GM19193 (cell line): ENCODE results near the gene CXCL14.

Experiments used
- POLR2A ChIP-seq: IDR thresholded peaks from 4 replicates; pipeline ENCODE4 v1.6.1; 2011; ENCODE audit not compliant: insufficient read depth, insufficient read length; ENCODE audit errors: extremely low read depth

CXCL14 gene, protein sequence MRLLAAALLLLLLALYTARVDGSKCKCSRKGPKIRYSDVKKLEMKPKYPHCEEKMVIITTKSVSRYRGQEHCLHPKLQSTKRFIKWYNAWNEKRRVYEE

GRCh38 chr5:135578685-135579341, at the start of gene CXCL14:
Gene CXCL14, minus strand, starts transcription at chr5:135578991. Its CDS starts 213 bp downstream, at chr5:135578778.
- no peak for TF ChIP-seq POLR2A

DNA sequence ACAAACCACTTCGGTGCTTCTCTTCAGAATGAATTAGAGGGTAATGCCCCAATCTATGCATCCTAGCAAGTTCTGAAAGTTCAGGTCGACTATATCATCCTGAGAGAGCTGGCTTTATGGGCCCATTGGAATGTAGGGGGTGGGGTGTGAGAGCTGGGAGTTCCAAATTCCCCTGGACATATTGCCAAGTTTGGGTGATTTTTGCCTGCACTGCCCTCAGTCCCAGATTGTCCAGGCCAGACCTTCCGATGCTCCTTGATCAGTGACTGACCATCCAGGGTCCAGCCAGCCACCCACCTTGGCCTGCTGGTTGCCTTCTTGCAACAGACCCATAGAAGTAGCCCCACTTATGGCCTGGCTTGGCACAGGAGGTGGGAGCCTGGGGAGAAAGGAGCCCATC, 47.8 kb upstream of the CXCL14 start:
- no peak for TF ChIP-seq POLR2A

- TF ChIP-seq POLR2A = no peak
These were observed 47.2 kb upstream of the CXCL14 start for GRCh38 chr5:135625961-135626360.

- no peak for TF ChIP-seq POLR2A
These were observed 46.7 kb upstream of the CXCL14 start for GRCh38 chr5:135625486-135625885.

GRCh38 chr5:135625061-135625460, 46.3 kb upstream of the CXCL14 start:
- TF ChIP-seq POLR2A = no peak

DNA sequence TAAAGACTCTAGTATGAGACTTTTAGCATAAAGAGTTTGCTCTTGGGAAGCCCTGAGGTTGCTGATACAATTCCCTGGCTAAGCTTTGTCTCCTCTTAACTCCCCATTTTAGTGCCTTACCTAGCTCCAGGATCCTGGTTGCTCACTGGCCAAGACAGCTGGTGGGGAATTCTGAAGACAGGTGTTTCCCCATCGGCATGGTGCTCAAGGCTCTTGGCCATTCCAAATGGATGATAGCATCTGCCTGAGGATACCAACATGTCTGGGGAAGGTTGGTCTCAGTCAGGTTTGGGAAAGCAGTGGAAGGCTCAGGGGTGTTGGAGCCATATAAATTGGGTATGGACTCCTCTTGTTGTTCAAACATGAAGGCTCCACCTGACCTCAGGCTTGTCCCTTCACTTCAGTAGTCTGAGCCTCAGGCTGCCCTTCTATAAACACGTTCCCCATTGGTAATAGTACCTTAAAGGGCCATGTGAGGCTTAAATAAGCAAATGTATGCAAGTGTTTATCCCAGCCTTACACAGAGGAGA, 44.5 kb upstream of the CXCL14 start:
- TF ChIP-seq POLR2A = no peak

DNA sequence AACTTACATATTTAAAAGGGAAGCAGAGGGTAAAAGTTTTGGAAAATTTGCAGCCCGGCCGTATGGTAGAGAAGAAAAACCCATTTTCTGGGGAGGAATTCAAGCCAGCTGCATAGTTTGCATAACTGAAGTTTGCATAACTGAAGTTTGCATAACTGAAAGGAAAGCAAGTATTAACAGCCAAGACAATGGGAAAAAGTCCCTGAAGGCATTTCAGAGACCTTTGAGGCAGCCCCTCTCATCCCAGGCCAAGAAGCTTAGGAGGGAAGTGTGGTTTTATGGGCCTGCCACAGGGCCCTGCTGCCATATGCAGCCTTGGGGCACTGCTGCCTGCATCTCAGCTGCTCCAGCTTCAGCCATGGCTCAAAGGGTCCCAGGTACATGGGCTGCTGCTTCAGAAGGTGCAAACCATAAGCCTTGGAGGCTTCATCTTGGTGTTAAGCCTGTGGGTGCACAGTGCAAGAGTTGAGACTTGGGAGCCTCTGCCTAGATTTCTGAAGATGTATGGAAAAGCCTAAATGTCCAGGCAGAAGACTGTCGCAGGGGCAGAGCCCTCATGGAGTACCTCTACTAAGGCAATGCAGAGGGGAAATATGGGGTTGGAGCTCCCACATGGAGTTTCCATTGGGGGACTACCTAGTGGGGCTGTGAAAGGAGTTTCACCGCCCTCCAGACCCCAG, 36.9 kb upstream of the CXCL14 start:
- TF ChIP-seq POLR2A = no peak

DNA sequence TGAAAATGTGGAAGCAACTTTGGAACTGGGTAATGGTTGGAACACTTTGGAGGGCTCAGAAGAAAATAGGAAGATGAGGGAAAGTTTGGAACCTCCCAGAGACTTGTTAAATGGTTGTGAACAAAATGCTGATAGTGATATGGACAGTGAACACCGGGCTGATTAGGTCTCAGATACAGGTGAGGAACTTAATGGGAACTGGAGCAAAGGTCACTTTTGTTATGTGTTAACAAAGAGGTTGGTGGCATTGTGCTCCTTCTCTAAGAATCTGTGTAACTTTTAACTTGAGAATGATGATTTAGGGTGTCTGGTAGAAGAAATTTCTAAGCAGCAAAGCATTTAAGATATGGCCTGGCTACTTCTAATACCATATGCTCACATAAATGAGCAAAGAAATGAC, 36.4 kb upstream of the CXCL14 start:
- TF ChIP-seq POLR2A = no peak

- no peak for TF ChIP-seq POLR2A
These were observed 31.2 kb upstream of the CXCL14 start for GRCh38 chr5:135609981-135610380.

DNA sequence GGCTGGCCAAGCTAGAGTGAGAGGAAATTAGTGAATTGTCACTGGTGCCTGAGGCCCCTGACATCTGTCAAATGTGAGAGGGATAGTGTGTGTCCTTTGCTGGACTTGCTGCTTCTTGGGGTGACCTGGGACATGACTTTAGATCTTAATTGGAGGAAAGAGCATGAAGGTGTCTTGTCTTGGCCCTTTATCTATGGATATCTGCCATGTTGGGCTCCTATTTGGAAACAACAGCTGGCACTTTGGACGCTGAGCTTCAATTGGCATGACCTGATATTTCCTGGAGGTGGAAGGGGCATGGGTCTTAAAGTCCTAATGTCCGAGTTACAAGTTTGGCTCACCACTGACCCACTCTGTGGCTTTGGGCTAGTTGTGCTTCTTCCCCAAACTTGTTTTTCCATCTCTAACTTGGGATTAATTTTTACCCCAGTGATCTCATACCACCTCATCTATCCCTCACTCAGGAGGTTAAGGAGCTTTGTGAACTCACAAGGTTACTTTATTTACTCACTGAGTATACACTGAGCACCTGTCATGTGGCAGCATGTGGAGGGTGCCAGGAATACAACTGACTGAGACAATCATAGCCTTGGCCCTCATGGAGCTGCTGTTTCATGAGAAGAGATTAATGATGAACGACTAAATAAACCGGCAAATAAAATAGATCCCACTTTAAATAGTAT, 30.1 kb upstream of the CXCL14 start:
- TF ChIP-seq POLR2A = no peak

- TF ChIP-seq POLR2A = no peak
These were observed 29.6 kb upstream of the CXCL14 start for GRCh38 chr5:135608361-135608760.

GRCh38 chr5:135606431-135606830, 27.6 kb upstream of the CXCL14 start:
- TF ChIP-seq POLR2A = no peak

GRCh38 chr5:135605221-135605620, 26.4 kb upstream of the CXCL14 start:
- TF ChIP-seq POLR2A = no peak

DNA sequence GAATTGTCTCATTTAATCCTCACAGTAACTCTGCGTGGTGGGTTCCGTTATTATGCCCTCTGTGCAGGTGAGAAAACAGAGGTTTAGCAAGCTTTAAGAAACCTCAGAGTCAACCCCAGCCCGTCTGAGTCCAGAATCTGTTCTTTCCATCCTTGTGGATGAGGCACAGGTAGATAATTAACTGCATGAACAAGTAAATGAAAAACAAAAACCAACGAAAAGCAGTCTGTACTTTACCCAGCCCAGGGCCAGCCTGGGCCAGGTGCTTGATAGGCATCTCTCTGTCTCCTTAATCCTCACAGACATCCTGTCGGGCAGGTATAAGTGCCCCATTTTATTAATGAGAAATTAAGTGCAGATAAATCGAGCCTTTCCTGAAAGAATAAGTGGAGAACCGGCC, 25.3 kb upstream of the CXCL14 start:
- TF ChIP-seq POLR2A = no peak

DNA sequence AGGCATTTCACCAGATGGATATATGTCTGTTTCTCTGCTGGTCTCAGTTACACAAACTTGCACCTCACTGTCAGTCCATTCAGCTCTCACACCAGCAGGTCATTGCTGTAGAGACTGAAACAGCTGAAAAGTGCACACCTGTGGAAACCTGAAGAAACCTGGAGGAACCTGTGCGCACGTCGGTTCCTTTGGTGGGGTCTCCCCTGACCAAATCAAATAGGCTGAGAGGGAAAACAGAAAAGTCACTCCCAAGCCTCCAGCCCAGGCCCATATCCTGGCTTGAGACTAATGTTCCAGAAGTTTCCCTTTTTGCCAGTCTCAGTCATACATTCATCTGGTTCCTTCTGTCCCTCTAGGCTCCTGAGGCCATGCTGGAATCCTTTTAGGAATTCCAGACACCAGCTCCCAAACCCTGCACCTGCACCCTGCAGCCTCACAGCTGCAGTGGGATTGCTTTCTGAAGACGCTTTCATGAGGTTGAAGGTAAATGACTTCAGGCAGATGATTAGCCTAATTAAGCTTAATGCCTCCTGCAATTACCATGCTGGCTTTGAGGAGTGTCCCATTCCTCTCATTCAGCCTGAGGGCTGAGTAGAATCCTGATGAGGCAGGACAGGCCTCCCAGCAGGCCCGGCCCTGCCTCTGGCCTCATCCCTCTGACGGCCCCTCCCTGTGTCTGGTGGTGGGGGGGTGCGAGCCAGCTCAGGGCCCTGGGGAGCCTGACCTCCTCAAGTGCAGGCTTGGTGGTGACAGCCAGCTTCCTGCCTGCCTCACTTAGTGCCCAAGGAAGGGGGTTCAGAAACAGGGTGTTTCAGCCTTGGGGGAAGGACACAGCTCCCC, 24.3 kb upstream of the CXCL14 start:
- no peak for TF ChIP-seq POLR2A

GRCh38 chr5:135601466-135601865, 22.7 kb upstream of the CXCL14 start:
- TF ChIP-seq POLR2A = no peak

- no peak for TF ChIP-seq POLR2A
These were observed 22.2 kb upstream of the CXCL14 start for GRCh38 chr5:135600971-135601381.
